Suprapubic skin (tissue), 3 donors: ENCODE data around the gene KCNK16.

Source experiments
- POLR2A ChIP-seq, 2 donors: fragments of 450-650 bp; IDR thresholded peaks; one replicate each; pipeline ENCODE4 v1.6.1; 2017; ENCODE audit warnings: antibody characterized with exemption in 2 of 2, mild to moderate bottlenecking in 2 of 2, moderate library complexity in 2 of 2
- TF ChIP-seq, protein P1 (sequence below), 2 donors: fragments of 200-600 bp in 1 of 2; fragments of 450-650 bp in 1 of 2; sonication (generic) in 1 of 2; IDR thresholded peaks; one replicate each; pipeline ENCODE4 v1.5.1; 2016 to 2019; ENCODE audit warnings: antibody characterized with exemption in 2 of 2, mild to moderate bottlenecking in 1 of 2, moderate library complexity in 1 of 2

DNA sequence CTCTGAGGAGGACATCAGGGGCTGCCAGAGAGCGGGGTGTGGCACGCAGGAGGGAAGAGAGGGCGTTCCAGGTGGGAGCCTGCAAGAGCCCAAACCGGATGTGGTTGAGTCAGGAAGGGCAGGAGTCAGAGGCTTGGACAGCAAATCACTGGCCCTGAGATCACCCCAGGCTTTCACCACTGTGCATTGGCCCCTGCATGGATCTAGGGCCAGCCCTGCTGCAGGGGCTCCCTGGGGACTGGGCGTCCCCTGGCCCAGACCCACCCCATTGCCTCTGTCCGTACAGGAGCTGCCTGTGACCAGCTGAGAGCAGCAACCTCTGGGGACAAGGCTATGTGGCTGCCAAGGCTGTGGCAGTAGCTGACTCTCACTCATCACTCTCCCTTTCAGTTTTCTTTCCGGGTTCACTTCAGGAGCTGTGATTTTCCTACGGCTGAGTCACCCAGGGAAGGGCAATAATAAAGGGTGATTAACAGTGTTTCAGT is 42.2 kb downstream of the KCNK16 start:
- TF ChIP-seq, protein P1, sequence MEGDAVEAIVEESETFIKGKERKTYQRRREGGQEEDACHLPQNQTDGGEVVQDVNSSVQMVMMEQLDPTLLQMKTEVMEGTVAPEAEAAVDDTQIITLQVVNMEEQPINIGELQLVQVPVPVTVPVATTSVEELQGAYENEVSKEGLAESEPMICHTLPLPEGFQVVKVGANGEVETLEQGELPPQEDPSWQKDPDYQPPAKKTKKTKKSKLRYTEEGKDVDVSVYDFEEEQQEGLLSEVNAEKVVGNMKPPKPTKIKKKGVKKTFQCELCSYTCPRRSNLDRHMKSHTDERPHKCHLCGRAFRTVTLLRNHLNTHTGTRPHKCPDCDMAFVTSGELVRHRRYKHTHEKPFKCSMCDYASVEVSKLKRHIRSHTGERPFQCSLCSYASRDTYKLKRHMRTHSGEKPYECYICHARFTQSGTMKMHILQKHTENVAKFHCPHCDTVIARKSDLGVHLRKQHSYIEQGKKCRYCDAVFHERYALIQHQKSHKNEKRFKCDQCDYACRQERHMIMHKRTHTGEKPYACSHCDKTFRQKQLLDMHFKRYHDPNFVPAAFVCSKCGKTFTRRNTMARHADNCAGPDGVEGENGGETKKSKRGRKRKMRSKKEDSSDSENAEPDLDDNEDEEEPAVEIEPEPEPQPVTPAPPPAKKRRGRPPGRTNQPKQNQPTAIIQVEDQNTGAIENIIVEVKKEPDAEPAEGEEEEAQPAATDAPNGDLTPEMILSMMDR (IDR thresholded peaks at IDR 0.05) = no peak
- TF ChIP-seq POLR2A (IDR thresholded peaks at IDR 0.05) = no peak
